ENCODE data around the gene HECTD1. TPM values are rescaled to one million over a fixed set of nuclear protein-coding genes. Genes with fewer than 3 reads are reported as not detected.

The HECTD1 gene
- total and polyA plus RNA-seq, 9 of the 15 experiments (the other 6 are each of a cell fraction or from before 2014, with no cell fraction given), result 27.9 to 111 (median 78.1) TPM

DNA sequence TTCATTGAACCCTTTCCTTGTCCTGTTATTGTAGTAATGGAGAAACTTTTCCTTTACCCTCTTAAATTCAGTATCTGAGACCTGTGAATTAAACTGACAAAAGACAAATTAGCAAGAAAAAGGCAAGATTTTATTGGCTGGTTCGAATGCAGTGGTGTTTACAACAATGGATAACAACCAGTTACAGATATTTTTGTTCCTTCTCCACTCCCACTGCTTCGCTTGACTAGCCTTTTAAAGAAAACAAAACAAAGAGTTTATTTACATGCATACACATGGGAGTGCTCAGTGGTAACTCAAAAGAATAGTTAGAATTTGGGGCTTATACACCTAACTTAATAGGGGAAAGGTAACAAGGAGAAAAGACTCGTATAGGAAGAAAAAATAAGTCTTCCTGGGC, 37.0 kb upstream of the HECTD1 start:
- Histone ChIP-seq H3K4me2 (ENCODE audit: insufficient read depth, low read length) (no peak overlapping the region), H3K4me3 (no peak overlapping the region), H2AFZ (ENCODE audit: low read depth, low read length) (no peak overlapping the region), H3K79me2 (ENCODE audit: control insufficient read depth, insufficient read depth, low read length) (no peaks in the 10 kb centered on the region), H3K27me3 (ENCODE audit: control insufficient read depth in 2 of 2, insufficient read depth in 2 of 2, low read length in 2 of 2) (no peaks in the 10 kb centered on the region), H4K20me1 (replicated peaks; ENCODE audit: control insufficient read depth, insufficient read depth, low read length) (no peaks in the 10 kb centered on the region), H3K36me3 (ENCODE audit: control insufficient read depth, insufficient read depth, low read length) (no peaks in the 10 kb centered on the region), H3K4me1 (replicated peaks in 1 of 2; ENCODE audit: control insufficient read depth in 2 of 2, insufficient read depth in 2 of 2, low read length in 2 of 2) (peaks cover 0 to 30% of the 10 kb centered on the region in 2 experiments; a peak in 3 of 5 replicates), H3K9me3 (replicated peaks; ENCODE audit: control insufficient read depth, insufficient read depth, low read depth, low read length) (no peaks in the 10 kb centered on the region), H3K9ac (ENCODE audit: insufficient read depth in 1 of 2, low read depth in 2 of 2, low read length in 2 of 2) (no peak overlapping the region), H3K27ac (ENCODE audit: extremely low read depth, low read depth, low read length) (no peak overlapping the region), H3K9me1 (ENCODE audit: control insufficient read depth, insufficient read depth, low read length) (no peaks in the 10 kb centered on the region)
- ATAC-seq, result no peak
- no peak for DNase-seq (ENCODE audit: extremely low read depth in 1 of 4, low spot score in 3 of 4)
- intact Hi-C loops (cut with micrococcal nuclease), result loop anchor here (5.0 kb wide), 1 partner anchor 37 kb away; the partner anchor contains the start of gene HECTD1
- CTCF ChIA-PET (ENCODE audit: low intra/inter-chr PET ratio), result no interaction called here
- 62% methylated on average over 3 of the region's 3 CpGs for WGBS (ENCODE audit: insufficient coverage, low coverage, missing lambda C conversion rate)
- in situ Hi-C loops (cut with MboI), result no loop called here
- no TSS peak for BruUV-seq (replicated peaks)
- POLR2A ChIA-PET, result no interaction called here
- no peak for FAIRE-seq
- TF ChIP-seq SRSF9 (IDR thresholded peaks at IDR 0.05; ENCODE audit: borderline replicate concordance, low read depth, low read length), result no peak
- TF ChIP-seq ZC3H4 (CRISPR knock-in tag; IDR thresholded peaks at IDR 0.05; ENCODE audit: borderline replicate concordance), result no peak
- TF ChIP-seq BCLAF1 (IDR thresholded peaks at IDR 0.05; ENCODE audit: borderline replicate concordance in 1 of 2, control insufficient read depth in 1 of 2, low read depth in 2 of 2, low read length in 1 of 2), result no peak
- no peak for TF ChIP-seq BDP1 (IDR thresholded peaks at IDR 0.05; ENCODE audit: insufficient read depth, insufficient read length)
- no peak for TF ChIP-seq ZNF384 (IDR thresholded peaks at IDR 0.05; ENCODE audit: low read depth, low read length)
- no peak for TF ChIP-seq ZNF217 (CRISPR knock-in tag; IDR thresholded peaks at IDR 0.05)
- no peak for TF ChIP-seq ZNF436 (CRISPR knock-in tag; IDR thresholded peaks at IDR 0.05)
- no peak for TF ChIP-seq TAF7 (tag; IDR thresholded peaks at IDR 0.05)
- no peak for TF ChIP-seq DACH1 (IDR thresholded peaks at IDR 0.05; ENCODE audit: partially characterized antibody)
- TF ChIP-seq MAFG (tag; conservative IDR thresholded peaks at IDR 0.05), result no peak
- TF ChIP-seq HDAC3 (IDR thresholded peaks at IDR 0.05; ENCODE audit: borderline replicate concordance, partially characterized antibody), result no peak
- no peak for TF ChIP-seq HBP1 (CRISPR knock-in tag; IDR thresholded peaks at IDR 0.05)
- no peak for TF ChIP-seq C11orf30 (IDR thresholded peaks at IDR 0.05; ENCODE audit: low read depth)
- no peak for TF ChIP-seq MAFF (IDR thresholded peaks at IDR 0.05; ENCODE audit: low read length)
- no peak for TF ChIP-seq ZNF507 (tag; conservative IDR thresholded peaks at IDR 0.05)
- no peak for TF ChIP-seq TRIM24 (IDR thresholded peaks at IDR 0.05)
- no peak for TF ChIP-seq DPF2 (IDR thresholded peaks at IDR 0.05)
- TF ChIP-seq ZNF584 (CRISPR knock-in tag; IDR thresholded peaks at IDR 0.05; ENCODE audit: low read depth), result no peak
- no peak for TF ChIP-seq HSF4 (CRISPR knock-in tag; IDR thresholded peaks at IDR 0.05; ENCODE audit: borderline replicate concordance)

Data from K562 (cell line).